Neuronal stem cell (in vitro differentiated cells): ENCODE measurements around the gene CD81.

Experiments used
- DNase-seq: peaks from one replicate; pipeline ENCODE4 v3.0.0-alpha.2; 2013; ENCODE audit warnings: low spot score
- H2AFZ ChIP-seq: one replicate; pipeline ENCODE4 v1.6.1; 2013; ENCODE audit warnings: mild to moderate bottlenecking, low read length, inconsistent platforms
- H2AK5ac ChIP-seq: 2 replicates; pipeline ENCODE4 v1.6.1; 2013; ENCODE audit warnings: low read depth, mild to moderate bottlenecking, inconsistent platforms, low read length, moderate library complexity, mixed read lengths
- H2BK120ac ChIP-seq: 2 replicates; pipeline ENCODE4 v1.6.1; 2013; ENCODE audit warnings: low read depth, mild to moderate bottlenecking, inconsistent platforms, low read length, moderate library complexity, mixed read lengths
- H2BK12ac ChIP-seq: one replicate; pipeline ENCODE4 v1.6.1; 2013; ENCODE audit warnings: low read length, inconsistent platforms
- H2BK15ac ChIP-seq: 2 replicates; pipeline ENCODE4 v1.6.1; 2013; ENCODE audit warnings: mild to moderate bottlenecking, low read length, inconsistent platforms, mixed read lengths
- H2BK5ac ChIP-seq: one replicate; pipeline ENCODE4 v1.6.1; 2013; ENCODE audit warnings: inconsistent platforms, mild to moderate bottlenecking, low read length, moderate library complexity
- H3K14ac ChIP-seq: one replicate; pipeline ENCODE4 v1.6.1; 2013; ENCODE audit warnings: low read length, inconsistent platforms
- H3K18ac ChIP-seq: 2 replicates; pipeline ENCODE4 v1.6.1; 2013; ENCODE audit warnings: low read length, inconsistent platforms
- H3K23ac ChIP-seq: 2 replicates; pipeline ENCODE4 v1.6.1; 2013; ENCODE audit warnings: low read depth, mild to moderate bottlenecking, mixed read lengths, low read length, inconsistent platforms; ENCODE audit not compliant: poor library complexity
- H3K27ac ChIP-seq: replicated peaks from 3 replicates; pipeline ENCODE4 v1.5.1; 2013; ENCODE audit warnings: low read length, inconsistent platforms
- H3K27me3 ChIP-seq, 3 experiments: 2 replicates each; pipeline ENCODE4 v1.6.1; 2013; ENCODE audit warnings: low read length in 3 of 3, mild to moderate bottlenecking in 2 of 3, inconsistent platforms in 1 of 3, low read depth in 1 of 3, mixed read lengths in 1 of 3, moderate library complexity in 1 of 3; ENCODE audit not compliant: control insufficient read depth in 3 of 3, insufficient read depth in 3 of 3
- H3K36me3 ChIP-seq, 2 donors: replicated peaks in 1 of 2; 2 replicates each; pipeline ENCODE4 v1.6.1; 2013; ENCODE audit warnings: low read length in 2 of 2; ENCODE audit not compliant: control insufficient read depth in 2 of 2, insufficient read depth in 2 of 2
- H3K4ac ChIP-seq: 2 replicates; pipeline ENCODE4 v1.6.1; 2013; ENCODE audit warnings: inconsistent platforms, mild to moderate bottlenecking, low read length, moderate library complexity
- H3K4me1 ChIP-seq, 2 donors: 1 replicate in 1 of 2; 2 replicates in 1 of 2; pipeline ENCODE4 v1.6.1; 2013; ENCODE audit warnings: low read length in 2 of 2, low read depth in 1 of 2; ENCODE audit not compliant: control insufficient read depth in 2 of 2, insufficient read depth in 1 of 2
- H3K4me2 ChIP-seq: one replicate; pipeline ENCODE4 v1.6.1; 2013; ENCODE audit warnings: mild to moderate bottlenecking, low read length, inconsistent platforms; ENCODE audit not compliant: insufficient read depth, poor library complexity, severe bottlenecking
- H3K4me3 ChIP-seq, 2 donors: 2 replicates each; pipeline ENCODE4 v1.5.1; 2013; ENCODE audit warnings: low read length in 2 of 2, mild to moderate bottlenecking in 2 of 2, inconsistent platforms in 1 of 2, moderate library complexity in 1 of 2
- H3K79me1 ChIP-seq: one replicate; pipeline ENCODE4 v1.6.1; 2013; ENCODE audit warnings: low read depth, mild to moderate bottlenecking, inconsistent platforms, low read length, moderate library complexity
- H3K9ac ChIP-seq: one replicate; pipeline ENCODE4 v1.6.1; 2013; ENCODE audit warnings: mild to moderate bottlenecking, low read depth, low read length, inconsistent platforms; ENCODE audit not compliant: poor library complexity
- H3K9me3 ChIP-seq, 2 donors: replicated peaks in 1 of 2; 2 replicates each; pipeline versions ENCODE3 to v1.6.1; 2013; ENCODE audit warnings: low read length in 2 of 2, mild to moderate bottlenecking in 2 of 2, inconsistent platforms in 1 of 2, low read depth in 1 of 2, mixed read lengths in 1 of 2, moderate library complexity in 1 of 2; ENCODE audit not compliant: control insufficient read depth in 2 of 2, insufficient read depth in 1 of 2
- H4K8ac ChIP-seq: one replicate; pipeline ENCODE4 v1.6.1; 2013; ENCODE audit warnings: low read depth, mild to moderate bottlenecking, inconsistent platforms, low read length, moderate library complexity
- H4K91ac ChIP-seq: one replicate; pipeline ENCODE4 v1.6.1; 2013; ENCODE audit warnings: low read length, low read depth, mild to moderate bottlenecking, inconsistent platforms; ENCODE audit not compliant: poor library complexity
- WGBS, 2 donors: extraction: QIAGEN DNeasy Blood & Tissue Kit; methylation state at CpG; one replicate each; pipeline ENCODE4 v1.1.7; 2013; ENCODE audit warnings: missing lambda C conversion rate in 2 of 2, mixed read lengths in 1 of 2; ENCODE audit not compliant: insufficient read length in 2 of 2, insufficient replicate concordance in 1 of 2; ENCODE audit errors: extremely low coverage in 2 of 2; 5-methylcytosine and 5-hydroxymethylcytosine counted together

The CD81 gene

GRCh38 chr11:2432171-2432621 is 55.1 kb downstream of the CD81 start:
- H3K9ac ChIP-seq: no peak overlapping the region
- H3K27me3 ChIP-seq: peaks cover 0 to 15% (median 2%) of the 10 kb centered on the region in 3 experiments
- H3K14ac ChIP-seq: no peak overlapping the region
- H3K27ac ChIP-seq: no peak overlapping the region
- no peak overlapping the region for H2BK5ac ChIP-seq
- H3K4me1 ChIP-seq: peaks cover 0 to 2% of the 10 kb centered on the region in 2 donors
- H4K8ac ChIP-seq: no peak overlapping the region
- no peak overlapping the region for H3K23ac ChIP-seq
- no peak overlapping the region for H2AFZ ChIP-seq
- H3K36me3 ChIP-seq: peaks cover 0 to 2% of the 10 kb centered on the region in 2 donors
- peaks cover 0 to 17% of the 10 kb centered on the region in 2 donors for H3K9me3 ChIP-seq
- H4K91ac ChIP-seq: no peak overlapping the region
- H2BK15ac ChIP-seq: no peak overlapping the region
- no peak for DNase-seq
- WGBS, 2 donors: no CpG with 5 or more reads among the region's 15 CpGs
- peak overlapping the region; percentile 85 for H2BK120ac ChIP-seq
- H3K4ac ChIP-seq: no peak overlapping the region
- H3K18ac ChIP-seq: peak overlapping the region; percentile 13
- no peak overlapping the region for H3K4me2 ChIP-seq
- peak overlapping the region; percentile 31 for H2AK5ac ChIP-seq
- H2BK12ac ChIP-seq: no peak overlapping the region
- no peaks in the 10 kb centered on the region for H3K79me1 ChIP-seq
- no peak overlapping the region for H3K4me3 ChIP-seq

GRCh38 chr11:2432628-2433071 is 55.5 kb downstream of the CD81 start:
- no peak overlapping the region for H3K14ac ChIP-seq

GRCh38 chr11:2433106-2433925 is 56.2 kb downstream of the CD81 start:
- no CpG with 5 or more reads among the region's 22 CpGs for WGBS, 2 donors
- H3K23ac ChIP-seq: peak overlapping the region; percentile 88

More at GRCh38 chr11:2432628-2433071, 55.5 kb downstream of the CD81 start:
- no CpG with 5 or more reads among the region's 13 CpGs for WGBS, 2 donors
- H2BK5ac ChIP-seq: no peak overlapping the region
- H3K18ac ChIP-seq: peak overlapping the region; percentile 46
- peaks cover 0 to 2% of the 10 kb centered on the region in 2 donors for H3K4me1 ChIP-seq
- no peak overlapping the region for H4K8ac ChIP-seq
- no peak overlapping the region for H2BK15ac ChIP-seq
- no peak overlapping the region for H3K4ac ChIP-seq
- H3K9me3 ChIP-seq: peaks cover 0 to 17% of the 10 kb centered on the region in 2 donors
- peaks cover 0 to 2% of the 10 kb centered on the region in 2 donors for H3K36me3 ChIP-seq
- H3K27me3 ChIP-seq: peaks cover 0 to 15% (median 6%) of the 10 kb centered on the region in 3 experiments
- H3K4me2 ChIP-seq: no peak overlapping the region
- H2BK12ac ChIP-seq: no peak overlapping the region
- H3K4me3 ChIP-seq: no peak overlapping the region
- H3K9ac ChIP-seq: no peak overlapping the region
- H3K79me1 ChIP-seq: no peaks in the 10 kb centered on the region
- no peak overlapping the region for H4K91ac ChIP-seq
- no peak overlapping the region for H3K27ac ChIP-seq
- H2AK5ac ChIP-seq: peak overlapping the region; percentile 91
- no peak overlapping the region for H2AFZ ChIP-seq
- no peak overlapping the region for H3K23ac ChIP-seq
- peak overlapping the region; percentile 85 for H2BK120ac ChIP-seq
- DNase-seq: no peak

GRCh38 chr11:2434008-2434407 is 56.9 kb downstream of the CD81 start:
- Histone ChIP-seq H2BK15ac (peak overlapping the region; percentile 73), H2AFZ (no peak overlapping the region), H4K8ac (peak overlapping the region; percentile 48), H3K4me2 (no peak overlapping the region), H3K27ac (no peak overlapping the region), H3K18ac (peak overlapping the region; percentile 83), H2BK12ac (peak overlapping the region; percentile 2), H3K36me3 (peaks cover 0 to 2% of the 10 kb centered on the region in 2 donors), H2BK120ac (peak overlapping the region; percentile 0), H3K4ac (peak overlapping the region; percentile 81), H3K79me1 (no peaks in the 10 kb centered on the region), H3K9ac (peak overlapping the region; percentile 89), H3K23ac (peak overlapping the region; percentile 88), H3K14ac (peak overlapping the region; percentile 97), H3K4me1 (peaks cover 0 to 2% of the 10 kb centered on the region in 2 donors), H3K4me3 (peak overlapping the region in 1 of 2 donors; percentile 10), H3K27me3 (peaks cover 0 to 15% (median 7%) of the 10 kb centered on the region in 3 experiments), H3K9me3 (peaks cover 0 to 17% of the 10 kb centered on the region in 2 donors), H4K91ac (peak overlapping the region; percentile 79), H2BK5ac (no peak overlapping the region), H2AK5ac (peak overlapping the region; percentile 65)
- no peak for DNase-seq
- WGBS, 2 donors: no CpG with 5 or more reads among the region's 8 CpGs

More at GRCh38 chr11:2433106-2433925, 56.2 kb downstream of the CD81 start:
- Histone ChIP-seq H3K79me1 (no peaks in the 10 kb centered on the region), H3K4me2 (no peak overlapping the region), H3K9me3 (peaks cover 0 to 17% of the 10 kb centered on the region in 2 donors), H3K27ac (no peak overlapping the region), H2AFZ (no peak overlapping the region), H2AK5ac (peak overlapping the region; percentile 91), H3K18ac (peak overlapping the region; percentile 83), H3K4me3 (peak overlapping the region in 1 of 2 donors; percentile 10), H3K9ac (peak overlapping the region; percentile 89), H4K91ac (no peak overlapping the region), H3K4ac (peak overlapping the region; percentile 81), H3K36me3 (peaks cover 0 to 2% of the 10 kb centered on the region in 2 donors), H2BK12ac (no peak overlapping the region), H3K27me3 (peaks cover 0 to 15% (median 7%) of the 10 kb centered on the region in 3 experiments), H2BK120ac (no peak overlapping the region), H2BK5ac (no peak overlapping the region), H3K4me1 (peaks cover 0 to 2% of the 10 kb centered on the region in 2 donors), H2BK15ac (peak overlapping the region; percentile 73), H3K14ac (peak overlapping the region; percentile 97), H4K8ac (no peak overlapping the region)
- no peak for DNase-seq
